HG02970 (cell line): ENCODE results near the gene HOOK1.
"Not testable (repeated sequence)": the region's sequence is repeated elsewhere in the genome, so short reads cannot be mapped to it uniquely, and the experiment has no call there.

Source experiments
- ATAC-seq: cut with Tn5 transposase; IDR thresholded peaks from one replicate; pipeline ENCODE4 v1.9.1; 2021; ENCODE audit warnings: mild to moderate bottlenecking, moderate library complexity, moderate number of reproducible peaks; ENCODE audit not compliant: unreplicated experiment, low FRiP score

The HOOK1 gene

GRCh38 chr1:59819566-59820438 lies 5.1 kb downstream of the HOOK1 start:
- no peak for ATAC-seq

GRCh38 chr1:59827055-59827643 lies 12.4 kb downstream of the HOOK1 start:
- ATAC-seq = no peak

GRCh38 chr1:59828160-59828559 lies 13.4 kb downstream of the HOOK1 start:
- no peak for ATAC-seq

- no peak for ATAC-seq
Measured at GRCh38 chr1:59831529-59831928, 16.8 kb downstream of the HOOK1 start.

- ATAC-seq = no peak
Measured at GRCh38 chr1:59833022-59833421, 18.3 kb downstream of the HOOK1 start.

- ATAC-seq = no peak
Measured at GRCh38 chr1:59833991-59834390, 19.2 kb downstream of the HOOK1 start.

GRCh38 chr1:59837857-59838256 lies 23.1 kb downstream of the HOOK1 start:
- not testable (repeated sequence) for ATAC-seq

- no peak for ATAC-seq
Measured at GRCh38 chr1:59845091-59845490, 30.3 kb downstream of the HOOK1 start.

- ATAC-seq = no peak
Measured at GRCh38 chr1:59846209-59846894, 31.6 kb downstream of the HOOK1 start.

GRCh38 chr1:59846895-59847282 lies 32.1 kb downstream of the HOOK1 start:
- ATAC-seq = no peak

- ATAC-seq = no peak
Measured at GRCh38 chr1:59852117-59852516, 37.4 kb downstream of the HOOK1 start.

GRCh38 chr1:59855297-59855696 lies 40.5 kb downstream of the HOOK1 start:
- not testable (repeated sequence) for ATAC-seq

- no peak for ATAC-seq
Measured at GRCh38 chr1:59856725-59857338, 42.1 kb downstream of the HOOK1 start.

GRCh38 chr1:59857679-59858354 lies 43.1 kb downstream of the HOOK1 start:
- ATAC-seq = no peak

- ATAC-seq = no peak
Measured at GRCh38 chr1:59866462-59866861, 51.7 kb downstream of the HOOK1 start.

- ATAC-seq = no peak
Measured at GRCh38 chr1:59871746-59872145, 57.0 kb downstream of the HOOK1 start.

GRCh38 chr1:59877108-59877682 lies 62.4 kb downstream of the HOOK1 start:
- no peak for ATAC-seq

- no peak for ATAC-seq
Measured at GRCh38 chr1:59878370-59878769, 63.6 kb downstream of the HOOK1 start.

- no peak for ATAC-seq
Measured at GRCh38 chr1:59879574-59879973, 64.8 kb downstream of the HOOK1 start.

- no peak for ATAC-seq
Measured at GRCh38 chr1:59879996-59880505, 65.3 kb downstream of the HOOK1 start.
